SU-DHL-6 (cell line): ENCODE data around the gene KRTAP12-1.

Experiments used
- CTCF ChIP-seq: fragments of 200-600 bp; sonication (generic); IDR thresholded peaks from one replicate; pipeline ENCODE4 v1.5.1; 2017; ENCODE audit warnings: antibody characterized with exemption, mild to moderate bottlenecking, low read length, moderate library complexity; ENCODE audit not compliant: insufficient read depth, poor library complexity, severe bottlenecking
- EZH2phosphoT487 ChIP-seq: fragments of 200-600 bp; sonication (generic), shearing (Covaris generic); conservative IDR thresholded peaks from 2 replicates; pipeline ENCODE4 v1.6.1; 2018; ENCODE audit warnings: mild to moderate bottlenecking, antibody characterized with exemption, low read length, moderate library complexity, mixed read lengths

DNA sequence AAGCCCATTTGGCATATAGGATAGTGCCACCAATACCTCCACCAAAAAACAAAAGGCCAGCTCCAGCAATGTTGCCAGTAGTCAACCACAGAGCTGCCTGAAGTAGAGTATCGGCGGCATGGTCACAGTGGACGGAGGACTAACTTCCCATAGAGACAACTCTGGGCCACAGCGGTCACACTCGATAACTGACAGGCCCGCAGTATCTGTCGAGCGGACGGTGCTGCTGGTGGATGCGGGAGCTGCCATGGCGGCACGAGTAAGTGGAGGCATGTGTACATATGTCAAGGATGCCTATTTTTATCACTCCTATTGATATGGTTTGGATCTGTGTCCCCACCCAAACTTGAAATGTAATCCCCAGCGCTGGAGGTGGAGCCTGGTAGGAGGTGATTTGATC lies 4.1 kb downstream of the KRTAP12-1 start:
- TF ChIP-seq CTCF, result no peak
- no peak for TF ChIP-seq EZH2phosphoT487
